ENCODE measurements around the gene CALCOCO1. TPM values are rescaled to one million over a fixed set of nuclear protein-coding genes. Genes with fewer than 3 reads are reported as not detected.

CALCOCO1 gene
- total and polyA plus RNA-seq, 2 of the 13 experiments (the other 11 are each of a cell fraction or from before 2014, with no cell fraction given): 7.7 to 47.7 TPM

- TF ChIP-seq, protein P1, sequence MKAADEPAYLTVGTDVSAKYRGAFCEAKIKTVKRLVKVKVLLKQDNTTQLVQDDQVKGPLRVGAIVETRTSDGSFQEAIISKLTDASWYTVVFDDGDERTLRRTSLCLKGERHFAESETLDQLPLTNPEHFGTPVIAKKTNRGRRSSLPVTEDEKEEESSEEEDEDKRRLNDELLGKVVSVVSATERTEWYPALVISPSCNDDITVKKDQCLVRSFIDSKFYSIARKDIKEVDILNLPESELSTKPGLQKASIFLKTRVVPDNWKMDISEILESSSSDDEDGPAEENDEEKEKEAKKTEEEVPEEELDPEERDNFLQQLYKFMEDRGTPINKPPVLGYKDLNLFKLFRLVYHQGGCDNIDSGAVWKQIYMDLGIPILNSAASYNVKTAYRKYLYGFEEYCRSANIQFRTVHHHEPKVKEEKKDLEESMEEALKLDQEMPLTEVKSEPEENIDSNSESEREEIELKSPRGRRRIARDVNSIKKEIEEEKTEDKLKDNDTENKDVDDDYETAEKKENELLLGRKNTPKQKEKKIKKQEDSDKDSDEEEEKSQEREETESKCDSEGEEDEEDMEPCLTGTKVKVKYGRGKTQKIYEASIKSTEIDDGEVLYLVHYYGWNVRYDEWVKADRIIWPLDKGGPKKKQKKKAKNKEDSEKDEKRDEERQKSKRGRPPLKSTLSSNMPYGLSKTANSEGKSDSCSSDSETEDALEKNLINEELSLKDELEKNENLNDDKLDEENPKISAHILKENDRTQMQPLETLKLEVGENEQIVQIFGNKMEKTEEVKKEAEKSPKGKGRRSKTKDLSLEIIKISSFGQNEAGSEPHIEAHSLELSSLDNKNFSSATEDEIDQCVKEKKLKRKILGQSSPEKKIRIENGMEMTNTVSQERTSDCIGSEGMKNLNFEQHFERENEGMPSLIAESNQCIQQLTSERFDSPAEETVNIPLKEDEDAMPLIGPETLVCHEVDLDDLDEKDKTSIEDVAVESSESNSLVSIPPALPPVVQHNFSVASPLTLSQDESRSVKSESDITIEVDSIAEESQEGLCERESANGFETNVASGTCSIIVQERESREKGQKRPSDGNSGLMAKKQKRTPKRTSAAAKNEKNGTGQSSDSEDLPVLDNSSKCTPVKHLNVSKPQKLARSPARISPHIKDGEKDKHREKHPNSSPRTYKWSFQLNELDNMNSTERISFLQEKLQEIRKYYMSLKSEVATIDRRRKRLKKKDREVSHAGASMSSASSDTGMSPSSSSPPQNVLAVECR (CRISPR knock-in tag; IDR thresholded peaks at IDR 0.05; ENCODE audit: borderline replicate concordance): peak; percentile 91
- no peak for TF ChIP-seq ZNF788 (CRISPR knock-in tag; IDR thresholded peaks at IDR 0.05; ENCODE audit: borderline replicate concordance)
- TF ChIP-seq NFE2 (CRISPR knock-in tag; IDR thresholded peaks at IDR 0.05): no peak
- TF ChIP-seq IRF2 (CRISPR knock-in tag; IDR thresholded peaks at IDR 0.05): peak; percentile 92
- TF ChIP-seq ZNF280B (CRISPR knock-in tag; IDR thresholded peaks at IDR 0.05; ENCODE audit: borderline replicate concordance): no peak
- peak; percentile 60; the same call in 1 of the 2 replicates for TF ChIP-seq ERF (CRISPR knock-in tag; IDR thresholded peaks at IDR 0.05)
- peak; percentile 90; the same call in 1 of the 2 replicates for TF ChIP-seq SIN3A (IDR thresholded peaks at IDR 0.05; ENCODE audit: borderline replicate concordance, low read depth, low read length)
- no peak for TF ChIP-seq ZNF709 (CRISPR knock-in tag; IDR thresholded peaks at IDR 0.05)
- no peak for TF ChIP-seq GABPA (IDR thresholded peaks at IDR 0.05; ENCODE audit: low read depth, low read length)
- TF ChIP-seq GABPA (CRISPR knock-in tag; IDR thresholded peaks at IDR 0.05; ENCODE audit: low read depth): peak; percentile 84
- peak; percentile 75; the same call in 1 of the 2 replicates for TF ChIP-seq ZNF350 (CRISPR knock-in tag; IDR thresholded peaks at IDR 0.05; ENCODE audit: borderline replicate concordance, low read depth)
- TF ChIP-seq HIVEP1 (CRISPR knock-in tag; IDR thresholded peaks at IDR 0.05): no peak
- no peak for TF ChIP-seq CENPX (CRISPR knock-in tag; IDR thresholded peaks at IDR 0.05)
- TF ChIP-seq ZNF574 (CRISPR knock-in tag; IDR thresholded peaks at IDR 0.05): peak; percentile 87
- TF ChIP-seq E2F1 (CRISPR knock-in tag; IDR thresholded peaks at IDR 0.05): no peak
- 0 out of 2 replicates have a peak, but pooled peaks have one; percentile 8 for TF ChIP-seq SOX13 (IDR thresholded peaks at IDR 0.05)
- no peak; a peak in 1 of 4 replicates for TF ChIP-seq SOX13 (CRISPR knock-in tag; conservative IDR thresholded peaks at IDR 0.05 in 1 of 2, IDR thresholded peaks at IDR 0.05 in 1 of 2)
- TF ChIP-seq HNF4G (IDR thresholded peaks at IDR 0.05; ENCODE audit: borderline replicate concordance, low read depth, low read length): no peak
- TF ChIP-seq HNF4G (CRISPR knock-in tag; IDR thresholded peaks at IDR 0.05; ENCODE audit: borderline replicate concordance, low read depth): no peak
- no peak for TF ChIP-seq CENPT (CRISPR knock-in tag; IDR thresholded peaks at IDR 0.05; ENCODE audit: low read depth)
These were observed at the start of gene CALCOCO1 (continued) for GRCh38 chr12:53727310-53728041.

Data from HepG2 (cell line).